Activated CD8-positive, alpha-beta T cell treated with anti-CD3 and anti-CD28 coated beads, Interleukin-2, amount 10 ng/mL, durations not matched to agents 7 days and 5 days (primary cell): ENCODE results near the gene SUSD6. TPM values are rescaled to one million over a fixed set of nuclear protein-coding genes. Genes with fewer than 3 reads are reported as not detected.
A peak's percentile ranks its signal among the peaks of the same experiment; 100 is the strongest.

Experiments used
- ATAC-seq: fragments of 150-1000 bp; cut with Tn5 transposase; one replicate; pipeline ENCODE4 v1.10.0; 2021; ENCODE audit warnings: moderate library complexity
- CTCF ChIA-PET: fragments of 350-600 bp; sonication (Branson Sonifier 250); formaldehyde crosslinking; loops from one replicate; lab custom pipeline; 2021; ENCODE audit warnings: antibody characterized with exemption; lab: Charles Lee
- POLR2A ChIA-PET: fragments of 350-600 bp; sonication (Branson Sonifier 250); formaldehyde crosslinking; loops from one replicate; lab custom pipeline; 2021; ENCODE audit warnings: antibody characterized with exemption; lab: Charles Lee
- DNase-seq: peaks from one replicate; pipeline ENCODE4 v3.0.0-alpha.2; 2020
- H3K27ac Mint-ChIP-seq: one replicate; pipeline ENCODE4 v1.8.0; 2021; ENCODE audit warnings: mild to moderate bottlenecking, mixed read lengths
- H3K27me3 Mint-ChIP-seq: one replicate; pipeline ENCODE4 v1.8.0; 2021; ENCODE audit warnings: low read depth, mixed read lengths
- H3K36me3 Mint-ChIP-seq: one replicate; pipeline ENCODE4 v1.8.0; 2021; ENCODE audit warnings: low read depth, mixed read lengths
- H3K4me1 Mint-ChIP-seq: one replicate; pipeline ENCODE4 v1.8.0; 2021; ENCODE audit warnings: low read depth, mixed read lengths
- H3K4me3 Mint-ChIP-seq: one replicate; pipeline ENCODE4 v1.8.0; 2021; ENCODE audit warnings: mild to moderate bottlenecking, mixed read lengths
- H3K9me3 Mint-ChIP-seq: one replicate; pipeline ENCODE4 v1.8.0; 2022; ENCODE audit warnings: mixed read lengths; ENCODE audit not compliant: insufficient read depth
- total RNA-seq, 2 experiments: library from RNA; stranded (reverse); gene quantifications; one replicate each; pipeline ENCODE4 v1.2.3, GENCODE V29; 2021

SUSD6 gene, protein sequence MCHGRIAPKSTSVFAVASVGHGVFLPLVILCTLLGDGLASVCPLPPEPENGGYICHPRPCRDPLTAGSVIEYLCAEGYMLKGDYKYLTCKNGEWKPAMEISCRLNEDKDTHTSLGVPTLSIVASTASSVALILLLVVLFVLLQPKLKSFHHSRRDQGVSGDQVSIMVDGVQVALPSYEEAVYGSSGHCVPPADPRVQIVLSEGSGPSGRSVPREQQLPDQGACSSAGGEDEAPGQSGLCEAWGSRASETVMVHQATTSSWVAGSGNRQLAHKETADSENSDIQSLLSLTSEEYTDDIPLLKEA
- total RNA-seq = 10 to 100 TPM; 40.0 to 43.1 TPM

DNA sequence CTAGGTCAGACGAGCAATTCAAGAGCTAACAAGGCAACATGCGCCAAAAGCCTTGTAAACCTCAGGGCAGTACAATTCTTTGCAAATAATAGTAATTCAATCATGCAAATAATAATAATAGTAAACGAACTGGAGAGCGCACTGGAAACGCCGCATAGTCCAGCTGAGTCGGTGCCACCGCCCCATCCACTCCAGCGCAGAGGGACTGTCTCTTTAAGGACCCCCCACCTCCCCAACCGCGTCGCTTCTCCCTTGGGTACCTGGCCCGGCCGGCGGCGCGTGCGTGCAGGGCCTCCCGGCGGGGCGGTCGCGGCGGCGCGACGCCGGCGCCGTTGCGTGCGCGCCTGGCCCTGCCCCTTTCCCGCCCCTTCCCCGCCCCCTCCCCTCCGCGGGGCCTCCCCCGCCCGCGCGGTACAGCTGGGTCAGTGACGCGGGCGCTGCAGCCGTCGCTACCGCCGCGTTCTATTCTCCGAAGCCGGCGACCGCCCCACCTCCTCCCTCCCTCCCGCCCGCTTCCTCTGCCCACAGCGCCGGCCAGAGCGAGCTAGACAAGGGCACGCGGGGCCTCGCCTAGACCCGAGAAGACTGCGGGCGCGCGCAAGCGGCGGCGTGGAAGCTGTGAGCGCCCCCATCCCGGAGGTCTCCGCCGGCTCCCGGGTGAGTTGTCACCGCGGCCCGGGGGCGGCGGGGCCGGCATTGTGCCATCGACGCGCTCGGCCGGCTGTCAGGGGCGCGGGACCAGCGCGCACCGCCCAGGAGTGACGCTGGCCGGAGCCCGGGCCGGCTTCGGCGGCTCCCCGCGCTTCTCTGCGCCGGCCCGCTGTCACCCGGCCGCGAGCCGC, at the start of gene SUSD6:
SUSD6 (plus strand) TSS at position 425 of the 842 bp plus-strand sequence. CDS start 46,997 bp downstream, outside the sequence.
- H3K27me3 Mint-ChIP-seq = no peaks in the 10 kb centered on the region
- peak within 1 kb of the TSS; percentile 99 for H3K27ac Mint-ChIP-seq
- peaks cover 24% of the 10 kb centered on the region for H3K36me3 Mint-ChIP-seq
- peak; percentile 72 for ATAC-seq
- ChIA-PET POLR2A (interaction anchor here (0.5 to 4.7 kb wide), 15 partner anchors 11 to 1804 kb away, joined by 3 to 32 read pairs (median 4); partner anchors contain the start of gene SRSF5), CTCF (interaction anchor here (0.9 to 3.0 kb wide), 16 partner anchors 7 to 155 kb away, joined by 3 to 18 read pairs (median 4); no protein-coding TSS in a partner anchor)
- H3K9me3 Mint-ChIP-seq = no peaks in the 10 kb centered on the region
- peaks cover 50% of the 10 kb centered on the region for H3K4me1 Mint-ChIP-seq
- peak within 1 kb of the TSS; percentile 92 for H3K4me3 Mint-ChIP-seq
- DNase-seq = peak; percentile 89

DNA sequence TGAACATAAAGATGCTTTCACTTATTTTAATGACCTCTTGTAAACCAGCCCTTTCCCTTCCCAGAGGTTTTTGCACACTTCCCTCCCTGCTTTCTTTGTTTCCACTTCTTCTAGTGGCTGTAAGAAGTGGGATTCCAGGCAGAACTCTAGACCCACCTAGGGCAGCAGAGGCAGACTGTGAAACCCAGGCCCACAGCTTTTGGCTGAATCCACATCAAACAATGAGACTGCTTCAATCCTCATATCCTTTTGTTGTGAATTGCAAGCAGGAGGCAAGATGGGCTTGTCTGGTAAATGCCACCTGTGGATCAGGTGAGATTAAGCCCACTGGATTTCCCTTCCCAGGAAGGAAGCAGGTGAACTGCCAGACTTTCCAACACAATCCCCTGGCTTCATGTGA, 49.5 kb upstream of the SUSD6 start:
- no peak for DNase-seq
- POLR2A ChIA-PET = no interaction called here
- CTCF ChIA-PET = no interaction called here
- H3K27ac Mint-ChIP-seq = no peak overlapping the region
- ATAC-seq = no peak
- H3K4me3 Mint-ChIP-seq = no peak overlapping the region
- no peaks in the 10 kb centered on the region for H3K36me3 Mint-ChIP-seq
- no peaks in the 10 kb centered on the region for H3K4me1 Mint-ChIP-seq
- H3K27me3 Mint-ChIP-seq = peaks cover 51% of the 10 kb centered on the region
- H3K9me3 Mint-ChIP-seq = no peaks in the 10 kb centered on the region

DNA sequence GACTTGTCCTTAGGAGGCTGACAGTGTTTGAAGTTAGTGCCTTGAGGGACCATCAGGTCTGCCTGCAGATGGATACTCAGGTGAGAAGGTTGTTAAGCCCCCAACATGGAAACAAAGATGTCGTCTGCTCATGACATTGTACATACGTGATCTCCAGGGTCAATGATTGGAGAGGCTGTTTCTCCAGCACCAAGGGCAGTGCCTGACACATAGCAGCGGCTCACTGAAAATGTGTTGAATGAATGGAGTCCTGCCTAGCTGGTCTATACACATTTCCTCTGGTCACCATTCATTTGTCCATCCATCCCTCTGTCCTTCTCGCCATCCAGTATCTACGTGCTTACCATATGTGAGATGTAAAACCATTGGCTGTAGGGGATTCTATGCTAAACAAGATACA, 43.8 kb upstream of the SUSD6 start:
- H3K4me3 Mint-ChIP-seq = no peak overlapping the region
- no peak for ATAC-seq
- no peaks in the 10 kb centered on the region for H3K36me3 Mint-ChIP-seq
- no peaks in the 10 kb centered on the region for H3K9me3 Mint-ChIP-seq
- peaks cover 75% of the 10 kb centered on the region for H3K27me3 Mint-ChIP-seq
- no peak overlapping the region for H3K27ac Mint-ChIP-seq
- ChIA-PET POLR2A (no interaction called here), CTCF (no interaction called here)
- no peak for DNase-seq
- no peaks in the 10 kb centered on the region for H3K4me1 Mint-ChIP-seq

DNA sequence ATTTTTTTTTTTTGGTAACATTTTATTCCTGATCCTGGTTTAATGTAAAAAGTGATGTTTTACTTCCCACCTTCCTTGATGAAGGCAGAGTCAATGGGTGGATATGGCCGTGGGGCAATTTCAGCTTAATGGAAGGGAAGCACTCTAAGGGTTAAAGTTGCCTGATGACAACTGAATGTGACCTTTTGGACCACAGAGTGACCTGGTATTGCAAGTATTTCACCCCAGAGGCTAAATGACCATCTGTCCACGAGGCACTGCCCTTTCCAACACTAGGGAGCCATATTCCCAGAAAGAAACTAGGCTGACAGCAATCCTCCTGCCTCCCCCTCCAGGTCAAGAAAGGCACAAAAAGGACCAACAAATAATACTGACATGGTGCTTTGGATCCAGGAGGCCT, 41.5 kb upstream of the SUSD6 start:
- H3K27me3 Mint-ChIP-seq = peaks cover 75% of the 10 kb centered on the region
- H3K9me3 Mint-ChIP-seq = no peaks in the 10 kb centered on the region
- H3K36me3 Mint-ChIP-seq = no peaks in the 10 kb centered on the region
- ChIA-PET POLR2A (no interaction called here), CTCF (interaction anchor here (1.4 kb wide), 1 partner anchor 21 kb away, joined by 5 read pairs; no protein-coding TSS in a partner anchor)
- ATAC-seq (no peak), DNase-seq (no peak)
- peaks cover 8% of the 10 kb centered on the region for H3K4me1 Mint-ChIP-seq
- no peak overlapping the region for H3K4me3 Mint-ChIP-seq
- no peak overlapping the region for H3K27ac Mint-ChIP-seq

DNA sequence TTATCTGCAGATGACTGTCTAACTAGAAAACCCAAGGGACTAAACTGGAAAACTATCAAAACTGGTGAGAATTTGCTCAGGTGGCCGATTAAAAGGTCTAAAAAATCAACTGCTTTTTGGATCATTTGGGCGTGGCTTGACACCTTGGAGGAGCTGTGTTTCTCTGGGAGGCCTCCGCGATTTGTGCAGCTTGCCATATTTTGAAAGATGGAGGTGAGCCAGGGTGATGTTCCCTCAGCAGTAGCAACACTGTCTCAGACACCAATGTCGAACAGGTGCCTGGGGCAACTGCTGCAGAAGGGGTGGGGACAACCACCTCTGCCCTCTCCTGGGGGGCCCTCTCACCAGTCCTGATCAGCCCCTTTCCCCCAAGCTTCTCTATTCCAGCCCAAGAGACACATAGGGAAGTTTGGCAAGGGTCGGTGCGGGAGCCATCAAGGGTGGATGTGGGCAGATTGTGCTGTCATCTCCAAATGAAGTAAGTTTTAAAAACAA, 40.5 kb upstream of the SUSD6 start:
- POLR2A ChIA-PET = no interaction called here
- H3K4me3 Mint-ChIP-seq = no peak overlapping the region
- ATAC-seq = no peak
- peaks cover 70% of the 10 kb centered on the region for H3K27me3 Mint-ChIP-seq
- H3K36me3 Mint-ChIP-seq = no peaks in the 10 kb centered on the region
- no peak for DNase-seq
- H3K27ac Mint-ChIP-seq = no peak overlapping the region
- CTCF ChIA-PET = interaction anchor here (0.7 to 1.4 kb wide), 3 partner anchors 8 to 329 kb away, joined by 3 to 5 read pairs (median 3); no protein-coding TSS in a partner anchor
- no peaks in the 10 kb centered on the region for H3K9me3 Mint-ChIP-seq
- H3K4me1 Mint-ChIP-seq = peaks cover 8% of the 10 kb centered on the region

DNA sequence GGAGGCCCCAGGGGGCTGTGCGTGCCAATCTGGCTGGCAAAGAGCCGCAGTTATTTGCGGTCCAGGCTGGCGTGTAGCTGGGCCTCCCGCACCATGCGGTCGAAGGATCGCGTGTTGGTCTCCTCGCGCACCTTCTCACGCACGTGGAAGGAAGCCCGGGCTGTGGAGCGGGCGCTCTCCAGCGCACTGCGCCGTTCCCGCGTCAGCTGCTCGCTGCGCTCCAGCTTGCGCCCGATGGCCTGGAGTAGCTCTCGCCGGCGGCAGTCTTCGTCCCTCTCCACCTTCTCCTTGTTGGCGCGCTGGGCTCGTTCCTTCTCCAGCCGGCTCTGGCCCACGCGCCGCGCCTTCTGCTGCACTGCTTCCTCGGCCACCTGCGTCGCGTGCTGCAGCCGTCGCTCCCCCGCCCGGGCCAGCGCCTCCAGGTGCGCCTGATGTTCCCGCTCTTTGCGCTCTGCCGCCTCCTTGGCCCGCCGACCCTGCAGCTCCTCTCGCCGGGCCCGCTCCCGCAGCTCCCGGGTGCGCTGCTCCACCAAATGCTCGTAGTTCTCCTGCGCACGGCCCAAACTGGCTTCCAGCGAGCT, 39.9 kb upstream of the SUSD6 start:
- H3K27ac Mint-ChIP-seq = no peak overlapping the region
- no peak overlapping the region for H3K4me3 Mint-ChIP-seq
- H3K4me1 Mint-ChIP-seq = peaks cover 8% of the 10 kb centered on the region
- ATAC-seq = no peak
- H3K27me3 Mint-ChIP-seq = peaks cover 69% of the 10 kb centered on the region
- no peaks in the 10 kb centered on the region for H3K9me3 Mint-ChIP-seq
- H3K36me3 Mint-ChIP-seq = no peaks in the 10 kb centered on the region
- DNase-seq = no peak
- CTCF ChIA-PET = interaction anchor here (0.5 to 1.5 kb wide), 5 partner anchors 23 to 330 kb away, joined by 3 to 7 read pairs (median 3); no protein-coding TSS in a partner anchor
- POLR2A ChIA-PET = interaction anchor here (0.8 kb wide), 1 partner anchor 195 kb away, joined by 3 read pairs; the partner anchor contains the start of gene SRSF5

DNA sequence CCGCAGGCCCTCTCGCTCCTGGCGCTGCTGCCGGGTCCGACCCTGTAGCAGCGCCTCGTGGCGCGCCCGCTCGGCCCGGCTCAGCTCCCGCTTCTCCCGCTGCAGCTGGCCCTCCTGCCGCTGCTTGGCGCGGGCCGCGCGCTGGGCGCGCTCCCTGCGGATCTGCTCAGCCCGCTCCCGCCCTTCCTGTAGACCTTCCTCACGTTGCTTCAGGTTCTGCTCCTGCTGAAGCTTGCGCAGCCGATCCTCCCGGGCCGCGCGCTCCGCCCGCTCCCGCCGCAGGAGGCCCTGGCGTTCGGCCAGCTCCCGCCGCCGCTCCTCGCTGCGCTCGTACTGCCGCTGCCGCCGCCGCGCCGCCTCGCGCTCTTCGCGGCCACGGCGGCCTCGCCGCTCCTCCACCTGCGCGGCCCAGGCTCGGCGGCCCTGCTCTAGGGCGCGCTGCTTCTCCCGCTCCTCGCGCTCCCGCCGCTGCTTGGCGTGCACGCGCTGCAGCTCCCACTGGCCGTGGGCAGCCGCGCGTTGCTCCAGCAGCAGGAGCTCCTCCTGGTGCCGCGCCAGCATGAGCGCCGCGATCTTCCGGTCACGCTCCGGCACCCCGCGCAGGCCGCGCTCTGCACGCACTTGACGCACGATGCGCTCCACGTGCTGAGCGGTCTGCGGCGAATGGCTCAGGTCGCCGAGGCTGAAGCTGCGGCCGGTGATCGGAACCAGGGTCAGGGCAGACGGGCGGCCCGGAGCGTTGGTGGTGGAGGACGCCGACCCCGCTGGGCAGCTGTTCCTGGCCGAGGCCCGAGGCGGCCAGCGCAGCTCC, 39.2 kb upstream of the SUSD6 start:
- ATAC-seq (peak; percentile 16), DNase-seq (no peak)
- H3K27ac Mint-ChIP-seq = no peak overlapping the region
- H3K9me3 Mint-ChIP-seq = no peaks in the 10 kb centered on the region
- POLR2A ChIA-PET = interaction anchor here (0.8 kb wide), 1 partner anchor 195 kb away, joined by 3 read pairs; the partner anchor contains the start of gene SRSF5
- CTCF ChIA-PET = interaction anchor here (0.5 to 4.5 kb wide), 7 partner anchors 24 to 331 kb away, joined by 3 to 13 read pairs (median 3); no protein-coding TSS in a partner anchor
- peaks cover 69% of the 10 kb centered on the region for H3K27me3 Mint-ChIP-seq
- no peak overlapping the region for H3K4me3 Mint-ChIP-seq
- no peaks in the 10 kb centered on the region for H3K36me3 Mint-ChIP-seq
- peaks cover 8% of the 10 kb centered on the region for H3K4me1 Mint-ChIP-seq

DNA sequence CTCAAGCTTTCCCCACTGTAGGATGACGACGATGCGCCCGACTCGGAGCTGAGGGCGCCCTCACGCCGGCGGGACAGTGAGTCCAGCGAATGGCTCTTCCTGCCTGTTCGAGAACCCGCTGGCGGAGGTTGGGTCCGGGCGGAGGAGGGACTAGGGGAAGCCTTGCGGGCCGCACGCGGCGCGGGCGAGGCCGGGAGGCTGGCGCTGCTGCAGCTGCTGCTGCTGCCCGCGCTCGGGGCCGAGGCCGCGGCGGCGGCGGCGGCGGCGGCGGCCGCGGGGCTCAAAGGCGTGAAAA, 38.6 kb upstream of the SUSD6 start:
- H3K27me3 Mint-ChIP-seq = peaks cover 64% of the 10 kb centered on the region
- POLR2A ChIA-PET = no interaction called here

DNA sequence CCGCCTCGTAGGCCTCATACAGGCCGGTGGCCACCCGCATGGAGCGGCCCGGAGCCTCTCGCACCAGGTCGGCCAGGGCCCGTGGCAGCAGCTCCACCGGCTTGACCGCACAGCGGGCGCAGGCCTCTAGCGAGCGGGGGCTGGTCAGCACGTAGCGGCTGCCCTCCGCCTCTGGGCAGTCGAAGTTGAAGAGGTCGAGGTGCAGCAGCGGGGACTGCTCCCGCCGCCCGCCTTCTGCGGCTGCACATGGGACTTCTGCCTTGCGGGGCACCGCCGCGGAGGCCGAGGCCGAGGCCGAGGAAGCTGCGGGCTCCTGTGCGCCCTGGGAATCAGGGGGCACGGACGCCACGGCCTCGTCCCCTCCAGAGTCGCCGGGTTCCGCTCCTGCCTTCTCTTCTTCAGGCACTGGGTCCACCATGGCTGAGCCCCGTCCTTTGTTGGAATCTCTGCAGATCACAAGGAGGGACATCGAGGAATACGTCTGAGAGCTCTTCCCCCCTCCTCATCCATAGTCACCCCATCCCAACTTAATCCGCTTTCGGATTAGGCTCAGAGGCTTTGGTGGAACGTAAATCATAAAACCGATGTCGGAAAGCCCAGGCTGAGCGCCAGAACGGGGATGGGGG, 38.1 kb upstream of the SUSD6 start:
- Mint-ChIP-seq H3K27ac (no peak overlapping the region), H3K27me3 (peaks cover 61% of the 10 kb centered on the region), H3K36me3 (no peaks in the 10 kb centered on the region), H3K9me3 (no peaks in the 10 kb centered on the region), H3K4me1 (peaks cover 8% of the 10 kb centered on the region), H3K4me3 (no peak overlapping the region)
- POLR2A ChIA-PET = no interaction called here
- no peak for ATAC-seq
- CTCF ChIA-PET = interaction anchor here (0.9 to 4.5 kb wide), 7 partner anchors 11 to 330 kb away, joined by 3 to 14 read pairs (median 6); no protein-coding TSS in a partner anchor
- no peak for DNase-seq

More for the DNA sequence above, 38.6 kb upstream of the SUSD6 start:
- Mint-ChIP-seq H3K9me3 (no peaks in the 10 kb centered on the region), H3K4me1 (peaks cover 8% of the 10 kb centered on the region), H3K4me3 (no peak overlapping the region), H3K27ac (no peak overlapping the region), H3K36me3 (no peaks in the 10 kb centered on the region)
- no peak for ATAC-seq
- no peak for DNase-seq
- CTCF ChIA-PET = interaction anchor here (1.0 to 4.5 kb wide), 4 partner anchors 25 to 329 kb away, joined by 3 to 13 read pairs (median 6); no protein-coding TSS in a partner anchor

DNA sequence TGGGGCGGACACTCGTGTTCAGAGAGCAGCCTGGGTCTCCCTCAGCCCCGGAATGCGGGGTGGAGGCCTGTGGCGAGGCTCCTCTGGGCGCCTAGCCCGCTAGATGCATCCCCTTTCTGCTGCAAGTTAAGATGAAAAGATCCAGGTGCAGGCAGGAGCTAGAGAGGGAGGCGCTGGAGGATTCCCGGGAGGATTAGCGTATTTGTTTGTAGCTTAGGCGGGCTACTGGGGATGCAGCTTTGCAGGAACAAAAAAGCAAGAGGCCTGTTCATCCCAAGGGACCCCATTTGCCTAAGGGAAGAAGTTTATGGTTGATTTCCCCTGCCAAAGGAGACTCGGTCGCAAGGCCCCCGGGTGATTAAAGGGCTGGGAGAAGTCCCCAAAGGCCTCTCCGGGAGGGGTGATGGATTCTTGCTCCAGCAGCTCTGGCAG, 37.5 kb upstream of the SUSD6 start:
- Mint-ChIP-seq H3K4me3 (no peak overlapping the region), H3K36me3 (no peaks in the 10 kb centered on the region), H3K9me3 (no peaks in the 10 kb centered on the region), H3K27me3 (peaks cover 62% of the 10 kb centered on the region), H3K4me1 (peaks cover 8% of the 10 kb centered on the region), H3K27ac (no peak overlapping the region)
- ATAC-seq = no peak
- DNase-seq = no peak
- ChIA-PET POLR2A (no interaction called here), CTCF (interaction anchor here (0.7 to 4.5 kb wide), 11 partner anchors 11 to 331 kb away, joined by 3 to 14 read pairs (median 5); partner anchors contain the start of gene SRSF5)
